GM18907 (cell line): ENCODE measurements around the gene NDUFAF2.
"Not testable (repeated sequence)": the region's sequence is repeated elsewhere in the genome, so short reads cannot be mapped to it uniquely, and the experiment has no call there.

Experiments
- ATAC-seq: cut with Tn5 transposase; IDR thresholded peaks from one replicate; pipeline ENCODE4 v1.9.1; 2021; ENCODE audit warnings: mild to moderate bottlenecking, moderate library complexity; ENCODE audit not compliant: unreplicated experiment

The NDUFAF2 gene

DNA sequence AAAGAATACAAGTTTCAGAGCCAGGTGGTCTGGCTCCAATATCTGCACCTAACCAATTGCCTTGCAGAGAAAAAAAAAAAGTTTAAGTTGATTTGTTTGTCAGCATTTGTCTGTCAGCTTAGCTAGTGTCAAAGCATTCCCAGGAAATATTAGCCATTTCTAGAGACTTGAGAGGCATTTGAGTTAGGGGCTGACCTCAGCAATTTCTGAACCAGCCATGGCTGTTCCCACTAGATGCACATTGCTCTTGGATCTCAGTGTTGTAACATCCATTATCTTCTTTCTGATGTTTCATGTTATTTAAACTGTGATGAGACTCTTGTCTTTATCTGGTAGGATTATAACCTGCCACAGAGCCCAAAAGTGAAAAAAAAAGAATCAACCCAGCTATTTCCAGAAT lies 102.3 kb downstream of the NDUFAF2 start:
- no peak for ATAC-seq

DNA sequence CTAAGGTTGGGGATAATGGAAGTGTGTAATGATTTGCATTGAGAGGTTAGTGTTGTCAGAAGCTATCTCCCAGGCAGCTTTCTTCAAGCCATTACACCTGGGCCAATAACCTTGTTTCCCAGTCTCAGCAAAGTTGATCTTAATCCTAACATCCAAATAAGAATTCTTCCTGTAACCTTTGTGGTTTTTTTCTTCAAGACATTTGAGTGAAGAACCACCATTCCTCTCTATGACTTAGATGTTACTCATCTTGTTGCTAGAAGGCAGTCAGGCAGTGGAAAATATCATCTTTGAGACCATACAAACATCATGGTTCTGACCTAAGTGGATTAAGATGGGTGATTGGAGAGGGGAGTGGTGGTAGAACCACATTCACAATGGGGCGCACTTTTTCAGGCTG lies 103.5 kb downstream of the NDUFAF2 start:
- ATAC-seq = no peak

DNA sequence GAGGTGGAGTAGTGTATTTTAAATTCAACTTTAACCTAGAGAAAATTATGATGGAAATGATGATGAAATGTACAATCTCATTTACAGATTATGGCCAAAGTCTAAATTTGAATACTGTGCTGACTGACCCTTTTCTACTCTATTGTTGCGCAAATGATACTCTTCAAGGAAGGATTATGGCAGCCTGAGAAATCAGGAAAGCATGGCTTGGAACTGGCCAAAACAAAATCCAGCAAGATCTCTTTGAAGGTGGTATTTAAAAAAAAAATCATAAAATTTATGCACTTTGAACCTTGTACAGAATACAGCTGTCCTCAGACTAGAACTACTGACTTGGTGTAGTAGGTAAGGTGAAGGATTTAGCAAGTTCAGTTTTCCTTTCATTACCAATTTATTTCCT lies 105.3 kb downstream of the NDUFAF2 start:
- ATAC-seq = no peak

DNA sequence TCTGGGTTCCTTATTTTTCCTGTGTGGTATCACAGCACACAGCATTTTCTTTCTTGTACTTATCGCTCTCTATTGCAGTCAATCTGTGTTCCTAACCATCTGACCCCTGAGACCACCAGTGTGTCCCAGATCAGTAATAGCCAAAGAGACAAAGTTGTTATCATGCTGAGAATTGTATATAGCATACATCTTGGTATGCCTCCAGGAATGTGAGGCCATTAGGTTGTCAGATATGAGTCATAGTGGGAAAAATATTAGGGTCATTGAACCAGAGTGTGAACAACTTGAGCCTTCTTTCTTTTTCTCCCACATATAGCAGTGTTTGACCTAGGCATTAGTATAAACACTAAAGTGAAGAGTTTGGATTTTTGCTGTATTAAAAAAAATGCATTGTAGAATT lies 106.3 kb downstream of the NDUFAF2 start:
- no peak for ATAC-seq

DNA sequence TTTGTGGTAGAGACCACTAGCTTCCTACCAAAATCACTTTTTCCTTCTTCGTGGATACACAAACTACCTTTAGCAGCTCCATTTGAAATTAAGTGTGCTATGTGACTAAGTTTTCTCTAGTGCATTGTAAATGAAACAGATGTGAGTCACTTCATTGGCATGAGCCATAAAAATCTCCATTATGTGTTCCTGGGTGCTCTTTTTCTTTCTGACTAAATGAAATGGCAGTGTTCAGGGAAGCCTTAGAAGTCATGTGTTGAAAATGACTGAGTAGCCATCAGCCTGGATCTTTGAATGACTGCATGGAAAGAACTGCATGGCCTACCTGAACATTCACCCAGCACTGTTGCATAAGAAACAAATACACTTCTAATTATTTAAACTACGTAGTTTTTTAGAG lies 107.9 kb downstream of the NDUFAF2 start:
- no peak for ATAC-seq

DNA sequence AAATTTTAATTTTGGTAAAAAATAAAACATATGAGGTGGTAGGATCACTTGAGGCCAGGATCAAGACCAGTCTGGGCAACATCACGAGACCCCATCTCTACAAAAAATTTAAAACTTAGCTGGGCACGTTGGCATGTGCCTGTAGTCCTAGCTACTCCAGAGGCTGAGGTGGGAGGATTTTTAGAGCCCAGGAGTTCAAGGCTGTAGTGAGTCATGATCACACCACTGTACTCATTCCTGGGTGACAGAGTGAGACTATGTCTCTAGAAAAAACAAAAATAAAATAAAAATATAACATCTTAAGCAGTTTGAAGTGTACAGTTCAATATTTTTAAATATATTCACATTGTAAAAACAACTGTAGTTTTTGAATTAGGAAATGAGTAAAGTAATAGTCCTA lies 108.9 kb downstream of the NDUFAF2 start:
- ATAC-seq = no peak

DNA sequence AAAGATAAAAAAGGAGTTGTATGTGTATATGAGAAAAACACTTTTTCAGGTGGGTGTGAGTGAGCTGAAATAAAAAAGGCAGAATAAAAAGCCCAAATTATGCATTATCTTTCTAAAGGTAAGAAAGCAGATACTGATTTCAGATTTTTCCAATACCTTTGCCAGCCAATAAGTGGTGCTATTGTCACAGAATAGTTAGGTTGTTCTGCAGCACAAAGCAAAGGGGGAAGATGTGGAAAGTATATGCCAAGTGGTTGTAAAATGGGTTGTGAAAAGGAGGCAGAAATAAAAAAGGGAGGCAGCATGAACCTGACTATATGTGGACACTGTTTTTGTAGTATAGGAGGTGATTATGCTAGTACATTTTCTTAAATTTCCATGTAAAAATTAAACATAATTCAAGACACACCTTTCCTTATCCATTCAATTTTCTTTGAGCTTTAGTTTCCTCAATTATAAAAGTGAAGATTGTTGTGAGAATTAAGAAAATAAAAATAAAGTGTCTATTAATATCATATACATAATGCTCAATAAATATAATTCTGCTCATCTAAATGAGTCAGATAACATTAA lies 110.5 kb downstream of the NDUFAF2 start:
- ATAC-seq = no peak

DNA sequence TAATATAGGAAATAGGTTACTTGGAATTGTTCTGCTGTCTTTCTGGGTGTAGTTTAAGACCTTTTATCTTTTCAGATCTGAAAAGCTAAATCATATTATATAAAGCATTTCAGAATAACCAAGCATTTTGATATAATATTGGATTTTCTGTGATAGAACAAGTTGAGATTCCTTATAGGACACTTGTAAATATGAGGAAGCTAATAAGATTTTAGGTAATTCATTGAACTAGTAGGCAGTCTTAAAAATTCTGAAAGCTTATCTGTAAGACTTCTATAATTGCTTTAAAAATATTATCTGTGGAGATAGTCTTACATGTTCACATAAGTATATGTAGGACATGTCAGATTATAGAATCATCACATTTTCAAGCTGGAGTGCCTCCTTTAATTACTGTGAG lies 114.5 kb downstream of the NDUFAF2 start:
- ATAC-seq = no peak

DNA sequence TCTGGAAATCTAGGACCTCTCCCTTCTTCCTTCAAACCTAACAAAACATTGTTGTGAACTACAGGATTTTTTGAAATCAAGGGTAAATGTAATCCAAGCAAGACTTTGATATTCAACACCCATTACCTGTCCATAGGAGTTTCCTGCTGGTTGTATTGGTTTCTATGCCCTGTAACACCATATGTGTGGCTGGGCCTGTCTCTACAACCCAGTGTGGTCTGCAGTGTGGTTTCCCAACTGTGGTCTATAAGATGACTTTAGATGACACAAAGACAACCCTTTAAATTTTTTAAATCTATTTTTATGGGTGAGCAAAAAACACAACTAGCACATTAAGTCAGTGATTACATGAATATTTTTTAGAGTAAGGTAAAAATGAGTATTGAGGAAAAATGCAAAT lies 124.1 kb downstream of the NDUFAF2 start:
- peak; percentile 50 for ATAC-seq

DNA sequence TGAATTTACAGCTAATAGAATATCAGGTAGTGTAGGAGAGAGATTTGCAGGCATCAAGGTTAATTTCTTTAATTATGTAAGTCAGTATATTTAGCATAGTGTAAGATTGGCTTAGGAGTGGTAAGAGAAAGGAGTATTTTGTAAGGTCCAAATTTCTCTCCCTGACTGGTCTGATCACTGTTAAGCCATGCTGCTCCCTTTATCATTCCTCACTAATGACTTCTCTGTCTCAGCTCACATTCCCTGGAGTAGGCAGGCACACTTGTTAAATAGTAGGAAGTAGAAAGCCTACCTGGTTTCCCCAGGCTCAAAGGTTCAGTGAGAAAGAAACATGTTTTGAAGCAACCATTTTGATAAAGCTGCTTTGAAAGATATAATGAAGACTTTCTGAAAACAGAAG lies 126.5 kb downstream of the NDUFAF2 start:
- ATAC-seq = no peak

DNA sequence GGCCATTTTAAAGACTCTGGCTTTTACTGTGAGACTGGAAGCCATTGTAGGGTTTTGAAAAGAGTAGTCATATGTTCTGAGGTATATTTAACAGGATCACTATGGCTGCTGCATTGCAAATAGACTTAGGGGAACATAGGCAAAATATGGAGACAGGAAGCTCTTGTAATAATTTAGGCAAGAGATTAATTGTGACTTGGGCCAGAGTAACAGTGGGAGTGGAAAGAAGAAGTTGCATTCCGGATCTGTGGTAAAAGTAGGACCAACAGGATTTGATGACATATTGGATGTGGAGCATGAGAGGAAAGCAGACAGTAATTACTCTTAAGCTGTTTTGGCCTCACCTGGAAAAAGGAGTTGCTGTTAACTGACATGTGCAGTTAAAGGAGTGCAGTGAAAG lies 131.6 kb downstream of the NDUFAF2 start:
- no peak for ATAC-seq

DNA sequence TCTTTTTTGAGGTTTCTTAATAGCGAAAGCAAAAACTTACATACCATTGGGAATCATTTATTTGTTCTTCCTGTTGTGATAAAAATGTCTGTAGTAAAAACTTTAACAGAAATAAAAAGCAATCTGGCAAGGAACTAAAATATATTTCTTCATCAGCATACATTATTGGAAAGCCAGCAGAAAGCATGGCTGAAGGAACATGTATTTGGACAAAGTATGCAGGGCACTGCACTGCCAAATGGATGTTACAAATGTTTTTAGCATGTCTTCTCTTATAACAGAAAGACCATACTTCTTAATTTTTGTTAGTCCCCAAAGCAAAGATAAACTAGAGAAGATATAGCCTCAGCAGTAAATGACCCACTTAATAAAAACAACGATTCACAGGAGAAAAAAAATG lies 136.7 kb downstream of the NDUFAF2 start:
- no peak for ATAC-seq

DNA sequence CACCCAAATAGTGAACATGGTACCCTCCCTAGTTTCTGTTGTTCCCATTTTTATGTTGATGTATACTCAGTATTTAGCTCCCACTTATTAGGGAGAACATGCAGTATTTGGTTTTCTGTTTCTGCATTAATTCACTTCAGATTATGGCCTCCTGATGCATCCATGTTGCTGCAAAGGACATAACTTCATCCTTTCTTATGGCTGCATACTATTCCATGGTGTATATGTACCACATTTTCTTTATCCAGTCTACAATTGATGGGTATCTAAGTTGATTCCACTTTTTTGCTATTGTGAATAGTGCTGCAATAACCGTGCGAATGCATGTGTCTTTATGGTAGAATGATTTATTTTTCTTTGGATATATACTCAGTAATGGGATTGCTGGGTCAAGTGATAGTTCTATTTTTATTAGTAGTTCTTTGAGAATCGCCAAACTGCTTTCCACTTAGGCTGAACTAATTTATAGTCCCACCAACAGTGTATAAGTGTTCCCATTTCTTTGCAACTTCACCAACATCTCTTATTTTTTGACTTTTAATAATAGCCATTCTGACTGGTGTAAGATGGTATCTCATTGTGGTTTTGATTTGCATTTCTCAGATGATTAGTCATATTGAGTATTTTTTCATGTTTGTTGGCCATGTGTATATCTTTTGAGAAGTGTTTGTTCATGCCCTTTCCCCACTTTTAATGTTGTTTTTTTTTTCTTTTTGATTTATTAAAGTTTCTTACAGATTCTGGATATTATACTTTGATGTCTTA lies 137.7 kb downstream of the NDUFAF2 start:
- no peak for ATAC-seq

DNA sequence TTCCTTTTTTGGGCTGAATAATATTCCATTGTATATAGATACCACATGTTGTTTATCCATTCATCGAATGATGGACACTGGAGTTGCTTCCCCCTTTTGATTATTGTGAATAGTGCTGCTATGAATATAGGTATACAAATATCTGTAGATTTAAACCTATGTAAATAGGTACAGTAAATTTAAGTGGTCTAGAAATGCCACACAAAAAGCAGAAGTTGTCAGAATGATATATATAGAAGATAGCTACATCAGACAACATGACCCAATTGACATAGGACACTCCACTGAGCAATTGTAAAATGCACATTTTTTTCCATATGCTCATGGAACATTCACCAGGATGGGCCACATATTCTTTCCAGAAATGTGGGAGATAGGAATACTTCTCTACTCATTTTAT lies 139.7 kb downstream of the NDUFAF2 start:
- no peak for ATAC-seq

DNA sequence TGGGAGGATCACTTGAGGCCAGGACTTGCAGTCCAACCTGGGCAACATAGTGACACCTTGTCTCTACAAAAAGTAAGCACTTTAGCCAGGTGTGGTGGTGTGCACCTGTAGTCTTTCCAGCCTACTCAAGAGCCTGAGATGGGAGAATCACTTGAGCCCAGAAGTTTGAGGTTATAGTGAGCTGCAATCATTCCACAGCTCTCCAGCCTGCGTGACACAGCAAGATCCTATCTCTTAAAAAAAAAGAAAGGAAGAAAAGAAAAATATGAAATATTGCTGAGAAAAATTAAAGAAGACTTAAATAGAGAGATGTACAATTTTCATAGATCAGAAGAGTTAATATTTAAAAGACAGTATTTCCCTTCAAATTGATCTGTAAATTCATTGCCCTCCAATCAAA lies 140.9 kb downstream of the NDUFAF2 start:
- no peak for ATAC-seq

DNA sequence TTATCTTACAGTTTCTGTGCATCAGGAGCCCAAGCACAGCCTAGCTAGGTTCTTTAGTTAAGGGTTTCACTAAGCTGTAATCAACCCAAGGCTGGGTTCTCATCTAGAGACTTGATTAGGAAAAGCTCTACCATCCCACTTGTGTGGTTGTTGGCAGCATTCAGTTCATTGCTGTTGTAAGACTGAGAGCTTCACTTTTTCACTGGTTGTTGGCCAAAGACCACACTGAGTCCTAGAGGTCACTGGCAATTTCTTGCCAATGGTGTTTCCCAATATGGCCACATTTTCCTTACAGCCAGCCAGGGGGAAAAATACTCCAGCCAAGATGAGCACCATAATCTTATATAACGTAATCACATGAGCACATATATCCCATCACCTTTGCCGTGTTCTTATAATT lies 142.9 kb downstream of the NDUFAF2 start:
- no peak for ATAC-seq

DNA sequence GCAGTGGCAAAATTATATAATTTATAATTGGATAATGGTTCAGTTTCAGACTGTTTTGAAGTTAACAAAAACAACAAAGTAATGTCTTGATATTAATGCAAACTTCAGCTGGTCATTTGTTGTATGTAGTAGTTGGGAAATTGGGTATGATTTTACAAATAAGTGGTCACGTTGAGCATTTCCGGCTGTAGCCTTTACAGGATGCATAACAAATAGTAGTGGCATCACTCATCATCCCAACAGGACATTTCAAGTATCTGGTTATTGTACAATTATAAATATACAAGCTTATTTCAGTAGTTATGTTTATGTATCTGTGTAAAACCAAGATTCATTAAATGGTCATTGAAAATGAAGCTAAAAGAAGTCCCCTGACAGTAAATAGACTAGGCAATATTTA lies 144.3 kb downstream of the NDUFAF2 start:
- no peak for ATAC-seq

DNA sequence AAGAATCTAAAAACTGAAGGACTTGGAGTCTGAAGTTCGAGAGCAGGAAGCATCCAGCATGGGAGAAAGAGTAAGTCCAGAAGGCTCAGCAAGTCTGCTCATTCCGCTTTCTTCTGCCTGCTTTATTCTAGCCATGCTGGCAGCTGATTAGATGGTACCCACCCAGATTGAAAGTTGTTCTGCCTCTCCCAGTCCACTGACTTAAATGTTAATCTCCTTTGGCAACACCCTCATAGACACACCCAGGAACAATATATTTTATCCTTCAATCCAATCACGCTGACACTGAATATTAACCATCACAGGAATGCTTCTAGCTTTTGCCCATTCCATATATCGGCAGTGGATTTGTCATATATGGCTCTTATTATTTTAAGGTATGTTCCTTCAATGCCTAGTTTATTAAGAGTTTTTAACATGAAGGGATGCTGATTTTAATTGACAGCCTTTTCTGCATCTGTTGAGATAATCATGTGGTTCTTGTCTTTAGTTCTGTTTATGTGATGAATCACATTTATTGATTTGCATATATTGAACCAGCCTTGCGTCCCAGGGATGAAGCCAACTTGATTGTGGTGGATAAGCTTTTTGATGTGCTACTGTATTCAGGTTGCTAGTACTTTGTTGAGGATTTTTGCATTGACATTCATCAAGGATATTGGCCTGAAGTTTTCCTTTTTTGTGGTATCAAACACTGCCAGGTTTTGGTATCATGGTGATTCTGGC lies 148.2 kb downstream of the NDUFAF2 start:
- ATAC-seq = not testable (repeated sequence)

DNA sequence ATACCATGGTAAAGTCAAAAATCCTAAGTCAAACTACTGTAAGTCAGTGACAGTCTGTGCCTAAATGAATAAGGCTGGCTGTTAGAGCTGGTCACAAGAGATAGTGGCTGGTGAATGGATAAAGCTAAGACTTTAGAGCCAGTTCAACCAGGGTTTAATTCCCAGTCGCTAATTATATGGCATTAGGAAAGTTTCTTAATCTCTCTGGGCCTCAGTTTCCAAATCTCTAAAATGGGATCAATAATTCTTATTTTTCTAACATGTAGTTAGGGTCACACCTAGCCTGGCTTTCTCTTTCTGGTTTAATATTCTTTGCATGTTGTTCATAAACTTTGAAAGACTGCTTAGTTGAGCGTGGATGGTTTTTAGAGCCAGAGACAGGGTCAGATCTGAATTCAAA lies 152.5 kb downstream of the NDUFAF2 start:
- no peak for ATAC-seq

DNA sequence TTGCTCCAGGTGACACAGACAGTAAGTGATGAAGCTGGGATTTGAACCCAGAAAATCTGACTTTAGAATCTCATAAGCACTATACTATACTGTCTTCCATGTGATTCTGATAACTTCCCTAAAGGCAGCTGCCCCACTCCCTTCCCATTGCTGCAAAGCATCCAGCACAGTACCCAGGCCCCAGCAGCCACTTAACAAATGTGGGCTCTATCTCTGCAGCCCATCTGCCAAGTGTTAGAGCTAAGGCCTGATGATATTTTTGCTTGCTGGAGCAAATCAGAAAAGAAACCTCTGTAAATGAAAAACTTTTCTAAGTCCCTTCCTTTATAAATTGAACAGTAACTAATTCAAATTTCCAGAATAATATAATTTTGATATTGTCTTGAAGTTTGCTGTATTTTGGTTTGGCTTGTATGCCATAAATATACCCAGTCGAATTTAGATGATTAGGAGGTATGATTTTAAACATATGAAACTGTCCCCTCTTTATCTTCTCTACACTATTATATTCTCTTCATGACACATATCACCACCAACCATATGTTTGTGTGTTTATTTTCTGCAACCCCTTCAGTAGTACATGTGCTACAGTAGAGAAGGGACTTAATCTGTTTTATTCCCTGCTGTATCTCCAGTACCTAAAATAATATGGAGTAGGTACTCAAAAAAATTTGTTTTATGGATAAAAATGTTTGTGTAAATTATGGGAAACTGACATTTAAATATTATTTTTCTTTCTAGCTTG lies 153.4 kb downstream of the NDUFAF2 start:
- ATAC-seq = no peak

DNA sequence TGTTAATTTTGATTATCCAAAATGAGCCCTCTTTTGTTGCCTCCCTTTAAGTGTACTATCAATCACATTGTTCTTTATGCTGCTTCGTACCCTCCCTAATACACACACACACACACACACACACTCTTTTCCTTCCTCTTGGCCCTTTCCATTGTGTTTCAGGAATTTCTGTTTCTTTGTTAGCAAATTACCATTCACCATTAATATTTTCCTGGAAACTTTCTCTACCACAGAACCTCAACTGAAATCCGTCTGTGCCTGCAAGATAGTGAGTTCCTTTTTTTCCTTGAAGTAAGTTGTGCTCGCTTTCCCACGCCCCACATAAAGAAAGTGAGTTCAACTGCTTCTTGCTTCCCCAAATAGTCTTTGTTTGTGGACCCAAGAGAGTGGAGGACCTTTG lies 155.4 kb downstream of the NDUFAF2 start:
- no peak for ATAC-seq

DNA sequence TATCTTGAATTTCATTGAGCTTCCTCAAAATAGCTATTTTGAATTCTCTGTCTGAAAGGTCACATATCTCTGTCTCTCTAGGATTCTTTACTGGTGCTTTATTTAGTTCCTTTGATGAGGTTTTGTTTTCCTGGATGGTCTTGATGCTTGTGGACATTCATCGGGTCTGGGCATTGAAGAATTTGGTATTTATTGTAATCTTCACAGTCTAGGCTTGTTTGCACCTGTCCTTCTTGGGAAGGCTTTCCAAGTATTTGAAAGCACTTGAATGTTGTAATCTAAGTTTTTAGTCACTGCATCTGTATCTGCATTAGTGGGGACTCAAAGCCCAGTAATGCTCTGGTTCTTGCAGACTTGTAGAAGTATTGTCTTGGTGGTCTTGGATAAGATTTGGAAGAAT lies 169.4 kb downstream of the NDUFAF2 start:
- no peak for ATAC-seq
